ENCODE data around the gene MAPKBP1. TPM values are rescaled to one million over a fixed set of nuclear protein-coding genes. Genes with fewer than 3 reads are reported as not detected.

Gene MAPKBP1
- total and polyA plus RNA-seq, 2 of the 13 experiments (the other 11 are each of a cell fraction or from before 2014, with no cell fraction given) = 3.0 to 7.3 TPM

DNA sequence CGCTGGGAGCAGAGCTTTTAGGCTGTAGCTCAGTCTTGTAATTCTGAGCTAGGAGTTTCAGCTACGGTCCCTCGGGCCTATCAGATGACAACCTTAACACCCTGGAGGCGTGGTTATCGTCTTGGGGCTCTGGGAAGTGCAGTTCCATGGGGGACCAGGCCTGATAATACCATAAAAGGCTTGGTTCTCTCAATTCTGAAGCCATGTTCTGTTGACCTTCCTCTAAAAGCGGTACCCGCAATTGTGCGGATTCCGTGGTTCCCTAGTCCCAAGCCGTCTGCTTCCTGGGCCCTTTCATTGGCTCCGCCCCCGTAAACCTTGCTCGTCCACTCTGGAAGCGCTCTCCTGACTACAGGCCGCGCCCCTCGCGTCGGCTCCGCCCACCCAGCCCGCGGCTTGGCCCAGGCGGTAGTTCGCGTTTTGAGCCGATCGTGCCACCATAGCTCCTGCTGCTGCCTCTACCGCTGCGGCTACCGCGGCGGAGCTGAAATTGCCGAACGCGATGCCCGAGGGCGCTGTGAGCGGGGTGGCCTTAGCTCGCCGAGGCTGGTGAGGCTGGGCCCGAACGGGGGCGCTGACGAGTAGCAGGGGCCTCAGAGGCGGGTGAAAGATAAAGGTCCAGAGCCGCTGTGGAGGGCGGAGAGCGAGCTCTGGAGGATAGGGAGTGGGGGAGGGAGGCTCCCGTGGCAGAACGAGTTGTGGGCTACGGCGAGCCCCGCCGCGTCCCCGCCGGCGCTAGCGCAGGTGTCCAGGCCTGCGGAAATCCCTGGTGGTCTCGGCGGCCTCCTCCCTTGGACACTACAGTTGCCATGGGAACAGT, at the start of gene MAPKBP1 (continued):
- TF ChIP-seq ZNF660 (CRISPR knock-in tag; IDR thresholded peaks at IDR 0.05; ENCODE audit: borderline replicate concordance, low read depth) = no peak
- TF ChIP-seq MTA3 (CRISPR knock-in tag; IDR thresholded peaks at IDR 0.05) = no peak
- TF ChIP-seq THYN1 (CRISPR knock-in tag; IDR thresholded peaks at IDR 0.05; ENCODE audit: borderline replicate concordance, low read depth) = no peak
- TF ChIP-seq ZNF12 (CRISPR knock-in tag; IDR thresholded peaks at IDR 0.05) = peak; percentile 71
- no peak; the same call in 1 of the 2 replicates for TF ChIP-seq KAT7 (CRISPR knock-in tag; IDR thresholded peaks at IDR 0.05; ENCODE audit: borderline replicate concordance)
- TF ChIP-seq HCFC1 (IDR thresholded peaks at IDR 0.05; ENCODE audit: low read depth, low read length) = 0 out of 2 replicates have a peak, but pooled peaks have one; percentile 23
- no peak for TF ChIP-seq STAT5B (CRISPR knock-in tag; IDR thresholded peaks at IDR 0.05)
- TF ChIP-seq ATM (IDR thresholded peaks at IDR 0.05; ENCODE audit: borderline replicate concordance) = no peak
- peak; percentile 84; the same call in 1 of the 2 replicates for TF ChIP-seq NRL (CRISPR knock-in tag; IDR thresholded peaks at IDR 0.05; ENCODE audit: borderline replicate concordance)
- TF ChIP-seq SATB2 (CRISPR knock-in tag; IDR thresholded peaks at IDR 0.05) = no peak
- no peak for TF ChIP-seq TCF7 (IDR thresholded peaks at IDR 0.05; ENCODE audit: low read depth)
- TF ChIP-seq, protein P1, sequence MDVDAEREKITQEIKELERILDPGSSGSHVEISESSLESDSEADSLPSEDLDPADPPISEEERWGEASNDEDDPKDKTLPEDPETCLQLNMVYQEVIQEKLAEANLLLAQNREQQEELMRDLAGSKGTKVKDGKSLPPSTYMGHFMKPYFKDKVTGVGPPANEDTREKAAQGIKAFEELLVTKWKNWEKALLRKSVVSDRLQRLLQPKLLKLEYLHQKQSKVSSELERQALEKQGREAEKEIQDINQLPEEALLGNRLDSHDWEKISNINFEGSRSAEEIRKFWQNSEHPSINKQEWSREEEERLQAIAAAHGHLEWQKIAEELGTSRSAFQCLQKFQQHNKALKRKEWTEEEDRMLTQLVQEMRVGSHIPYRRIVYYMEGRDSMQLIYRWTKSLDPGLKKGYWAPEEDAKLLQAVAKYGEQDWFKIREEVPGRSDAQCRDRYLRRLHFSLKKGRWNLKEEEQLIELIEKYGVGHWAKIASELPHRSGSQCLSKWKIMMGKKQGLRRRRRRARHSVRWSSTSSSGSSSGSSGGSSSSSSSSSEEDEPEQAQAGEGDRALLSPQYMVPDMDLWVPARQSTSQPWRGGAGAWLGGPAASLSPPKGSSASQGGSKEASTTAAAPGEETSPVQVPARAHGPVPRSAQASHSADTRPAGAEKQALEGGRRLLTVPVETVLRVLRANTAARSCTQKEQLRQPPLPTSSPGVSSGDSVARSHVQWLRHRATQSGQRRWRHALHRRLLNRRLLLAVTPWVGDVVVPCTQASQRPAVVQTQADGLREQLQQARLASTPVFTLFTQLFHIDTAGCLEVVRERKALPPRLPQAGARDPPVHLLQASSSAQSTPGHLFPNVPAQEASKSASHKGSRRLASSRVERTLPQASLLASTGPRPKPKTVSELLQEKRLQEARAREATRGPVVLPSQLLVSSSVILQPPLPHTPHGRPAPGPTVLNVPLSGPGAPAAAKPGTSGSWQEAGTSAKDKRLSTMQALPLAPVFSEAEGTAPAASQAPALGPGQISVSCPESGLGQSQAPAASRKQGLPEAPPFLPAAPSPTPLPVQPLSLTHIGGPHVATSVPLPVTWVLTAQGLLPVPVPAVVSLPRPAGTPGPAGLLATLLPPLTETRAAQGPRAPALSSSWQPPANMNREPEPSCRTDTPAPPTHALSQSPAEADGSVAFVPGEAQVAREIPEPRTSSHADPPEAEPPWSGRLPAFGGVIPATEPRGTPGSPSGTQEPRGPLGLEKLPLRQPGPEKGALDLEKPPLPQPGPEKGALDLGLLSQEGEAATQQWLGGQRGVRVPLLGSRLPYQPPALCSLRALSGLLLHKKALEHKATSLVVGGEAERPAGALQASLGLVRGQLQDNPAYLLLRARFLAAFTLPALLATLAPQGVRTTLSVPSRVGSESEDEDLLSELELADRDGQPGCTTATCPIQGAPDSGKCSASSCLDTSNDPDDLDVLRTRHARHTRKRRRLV (CRISPR knock-in tag; IDR thresholded peaks at IDR 0.05) = peak; percentile 27; the same call in 1 of the 2 replicates
- TF ChIP-seq MED8 (CRISPR knock-in tag; IDR thresholded peaks at IDR 0.05; ENCODE audit: insufficient replicate concordance) = peak; percentile 15
- TF ChIP-seq NCOR1 (IDR thresholded peaks at IDR 0.05; ENCODE audit: borderline replicate concordance, low read length) = no peak
- no peak for TF ChIP-seq GATA4 (IDR thresholded peaks at IDR 0.05; ENCODE audit: borderline replicate concordance, low read depth)
- TF ChIP-seq, protein P2, sequence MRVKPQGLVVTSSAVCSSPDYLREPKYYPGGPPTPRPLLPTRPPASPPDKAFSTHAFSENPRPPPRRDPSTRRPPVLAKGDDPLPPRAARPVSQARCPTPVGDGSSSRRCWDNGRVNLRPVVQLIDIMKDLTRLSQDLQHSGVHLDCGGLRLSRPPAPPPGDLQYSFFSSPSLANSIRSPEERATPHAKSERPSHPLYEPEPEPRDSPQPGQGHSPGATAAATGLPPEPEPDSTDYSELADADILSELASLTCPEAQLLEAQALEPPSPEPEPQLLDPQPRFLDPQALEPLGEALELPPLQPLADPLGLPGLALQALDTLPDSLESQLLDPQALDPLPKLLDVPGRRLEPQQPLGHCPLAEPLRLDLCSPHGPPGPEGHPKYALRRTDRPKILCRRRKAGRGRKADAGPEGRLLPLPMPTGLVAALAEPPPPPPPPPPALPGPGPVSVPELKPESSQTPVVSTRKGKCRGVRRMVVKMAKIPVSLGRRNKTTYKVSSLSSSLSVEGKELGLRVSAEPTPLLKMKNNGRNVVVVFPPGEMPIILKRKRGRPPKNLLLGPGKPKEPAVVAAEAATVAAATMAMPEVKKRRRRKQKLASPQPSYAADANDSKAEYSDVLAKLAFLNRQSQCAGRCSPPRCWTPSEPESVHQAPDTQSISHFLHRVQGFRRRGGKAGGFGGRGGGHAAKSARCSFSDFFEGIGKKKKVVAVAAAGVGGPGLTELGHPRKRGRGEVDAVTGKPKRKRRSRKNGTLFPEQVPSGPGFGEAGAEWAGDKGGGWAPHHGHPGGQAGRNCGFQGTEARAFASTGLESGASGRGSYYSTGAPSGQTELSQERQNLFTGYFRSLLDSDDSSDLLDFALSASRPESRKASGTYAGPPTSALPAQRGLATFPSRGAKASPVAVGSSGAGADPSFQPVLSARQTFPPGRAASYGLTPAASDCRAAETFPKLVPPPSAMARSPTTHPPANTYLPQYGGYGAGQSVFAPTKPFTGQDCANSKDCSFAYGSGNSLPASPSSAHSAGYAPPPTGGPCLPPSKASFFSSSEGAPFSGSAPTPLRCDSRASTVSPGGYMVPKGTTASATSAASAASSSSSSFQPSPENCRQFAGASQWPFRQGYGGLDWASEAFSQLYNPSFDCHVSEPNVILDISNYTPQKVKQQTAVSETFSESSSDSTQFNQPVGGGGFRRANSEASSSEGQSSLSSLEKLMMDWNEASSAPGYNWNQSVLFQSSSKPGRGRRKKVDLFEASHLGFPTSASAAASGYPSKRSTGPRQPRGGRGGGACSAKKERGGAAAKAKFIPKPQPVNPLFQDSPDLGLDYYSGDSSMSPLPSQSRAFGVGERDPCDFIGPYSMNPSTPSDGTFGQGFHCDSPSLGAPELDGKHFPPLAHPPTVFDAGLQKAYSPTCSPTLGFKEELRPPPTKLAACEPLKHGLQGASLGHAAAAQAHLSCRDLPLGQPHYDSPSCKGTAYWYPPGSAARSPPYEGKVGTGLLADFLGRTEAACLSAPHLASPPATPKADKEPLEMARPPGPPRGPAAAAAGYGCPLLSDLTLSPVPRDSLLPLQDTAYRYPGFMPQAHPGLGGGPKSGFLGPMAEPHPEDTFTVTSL (CRISPR knock-in tag; IDR thresholded peaks at IDR 0.05; ENCODE audit: borderline replicate concordance) = no peak
- TF ChIP-seq GTF2F1 (IDR thresholded peaks at IDR 0.05; ENCODE audit: low read length) = no peak
- TF ChIP-seq ZNF224 (CRISPR knock-in tag; IDR thresholded peaks at IDR 0.05) = peak; percentile 90
- TF ChIP-seq BRCA1 (CRISPR knock-in tag; IDR thresholded peaks at IDR 0.05) = peak; percentile 92
- TF ChIP-seq MLLT10 (CRISPR knock-in tag; IDR thresholded peaks at IDR 0.05) = no peak
